Measurements from ENCODE around the gene SH2D3A.

The SH2D3A gene

GRCh38 chr19:6736917-6737283, 30.3 kb downstream of the SH2D3A start:
- DNase-seq, result no peak

GRCh38 chr19:6736169-6736916, 30.9 kb downstream of the SH2D3A start:
- DNase-seq, result no peak

- no peak for DNase-seq
Measured at GRCh38 chr19:6735181-6735911, 31.9 kb downstream of the SH2D3A start.

GRCh38 chr19:6734096-6734696, 33.0 kb downstream of the SH2D3A start:
- DNase-seq, result no peak

- no peak for DNase-seq
Measured at GRCh38 chr19:6733338-6734095, 33.7 kb downstream of the SH2D3A start.

GRCh38 chr19:6732803-6733337, 34.4 kb downstream of the SH2D3A start:
- no peak for DNase-seq

- no peak for DNase-seq
Measured at GRCh38 chr19:6731822-6732221, 35.4 kb downstream of the SH2D3A start.

GRCh38 chr19:6730941-6731670, 36.1 kb downstream of the SH2D3A start:
- DNase-seq, result no peak

- no peak for DNase-seq
Measured at GRCh38 chr19:6730153-6730804, 37.0 kb downstream of the SH2D3A start.

GRCh38 chr19:6729573-6730152, 37.6 kb downstream of the SH2D3A start:
- DNase-seq, result no peak

GRCh38 chr19:6728346-6728745, 38.9 kb downstream of the SH2D3A start:
- DNase-seq, result no peak

GRCh38 chr19:6725513-6726231, 41.6 kb downstream of the SH2D3A start:
- no peak for DNase-seq

- no peak for DNase-seq
Measured at GRCh38 chr19:6724631-6725492, 42.4 kb downstream of the SH2D3A start.

GRCh38 chr19:6723738-6724137, 43.5 kb downstream of the SH2D3A start:
- no peak for DNase-seq

- no peak for DNase-seq
Measured at GRCh38 chr19:6723108-6723618, 44.1 kb downstream of the SH2D3A start.

GRCh38 chr19:6721773-6722172, 45.5 kb downstream of the SH2D3A start:
- DNase-seq, result no peak

- no peak for DNase-seq
Measured at GRCh38 chr19:6721138-6721474, 46.1 kb downstream of the SH2D3A start.

- DNase-seq, result no peak
Measured at GRCh38 chr19:6720369-6721137, 46.7 kb downstream of the SH2D3A start, which contains the start of gene C3. Gene C3 (minus strand): TSS chr19:6720650. CDS start chr19:6720589, 61 bp downstream.

GRCh38 chr19:6719992-6720368, 47.3 kb downstream of the SH2D3A start:
- DNase-seq, result no peak

All from NCI-H524 treated with DMSO at 0.1 percent for 48 hours (cell line).